Mucosa of descending colon (tissue), 3 donors: ENCODE data around the gene OR7A5. TPM values are rescaled to one million over a fixed set of nuclear protein-coding genes. Genes with fewer than 3 reads are reported as not detected.

Source experiments
- ATAC-seq: fragments of 200-7000 bp; cut with Tn5 transposase; one replicate; pipeline ENCODE4 v1.9.1; 2020; ENCODE audit warnings: mild to moderate bottlenecking, moderate library complexity
- DNase-seq, 3 donors: peaks; one replicate each; pipeline ENCODE4 v3.0.0-alpha.2; 2020
- H3K36me3 ChIP-seq: fragments of 200-600 bp; one replicate; pipeline ENCODE4 v1.8.0; 2021; ENCODE audit warnings: low read depth, mild to moderate bottlenecking
- H3K4me1 ChIP-seq: fragments of 200-600 bp; one replicate; pipeline ENCODE4 v1.8.0; 2021; ENCODE audit warnings: low read depth, mild to moderate bottlenecking
- H3K4me3 ChIP-seq: fragments of 200-600 bp; one replicate; pipeline ENCODE4 v1.8.0; 2021; ENCODE audit warnings: mild to moderate bottlenecking
- H3K9me3 ChIP-seq: fragments of 200-600 bp; one replicate; pipeline ENCODE4 v1.8.0; 2021; ENCODE audit warnings: mild to moderate bottlenecking
- CTCF ChIP-seq: fragments of 200-600 bp; IDR thresholded peaks from one replicate; pipeline ENCODE4 v1.8.0; 2022; ENCODE audit warnings: antibody characterized with exemption, mild to moderate bottlenecking
- intact Hi-C, 2 donors: fragments of 100-400 bp; cut with DNase I in 1 of 2; cut with micrococcal nuclease in 1 of 2; formaldehyde crosslinking; loops; one replicate each; pipeline versions ENCODE4 v1.11.0 to v1.11.1; 2022; cut with DNase I, micrococcal nuclease
- total RNA-seq, 3 donors: library from RNA; stranded (reverse); fragmentation: NEBNext Ultra II Directional in 2 of 3; extraction: Animal tissue kit (Norgen Biotek cat#: 25700) in 2 of 3; gene quantifications; one replicate each; pipeline versions ENCODE4 v1.2.1 to v1.2.4, GENCODE V29; 2021 to 2023
- donor health status: DM: no; HTN: no; CAD: no; lungs with moderate emphysema.
- donor health status: DM: no; HTN: no; CAD: no.
- donor health status: DM: no; HTN: yes; CAD: no.

Gene OR7A5
- total RNA-seq, 3 donors from 2014 or later = not detected

- intact Hi-C loops = no loop called here
- TF ChIP-seq CTCF = no peak
- no peaks in the 10 kb centered on the region for H3K4me1 ChIP-seq
- H3K36me3 ChIP-seq = no peaks in the 10 kb centered on the region
- H3K9me3 ChIP-seq = no peaks in the 10 kb centered on the region
- no peak overlapping the region for H3K4me3 ChIP-seq
- no peak for DNase-seq
- ATAC-seq = no peak
These were observed 16.4 kb downstream of the OR7A5 start for GRCh38 chr19:14818588-14818987.

GRCh38 chr19:14817052-14817451 is 17.9 kb downstream of the OR7A5 start:
- no peak for TF ChIP-seq CTCF

GRCh38 chr19:14814982-14815652 is 19.9 kb downstream of the OR7A5 start:
- no peak for ATAC-seq
- Histone ChIP-seq H3K36me3 (no peaks in the 10 kb centered on the region), H3K9me3 (no peaks in the 10 kb centered on the region), H3K4me3 (no peak overlapping the region), H3K4me1 (no peaks in the 10 kb centered on the region)
- no peak for TF ChIP-seq CTCF
- intact Hi-C loops = no loop called here
- no peak for DNase-seq

More at GRCh38 chr19:14817052-14817451, 17.9 kb downstream of the OR7A5 start:
- Histone ChIP-seq H3K36me3 (no peaks in the 10 kb centered on the region), H3K9me3 (no peaks in the 10 kb centered on the region), H3K4me1 (no peaks in the 10 kb centered on the region), H3K4me3 (no peak overlapping the region)
- intact Hi-C loops = no loop called here
- DNase-seq (no peak), ATAC-seq (no peak)

- H3K9me3 ChIP-seq = no peaks in the 10 kb centered on the region
- no peaks in the 10 kb centered on the region for H3K4me1 ChIP-seq
These were observed 25.5 kb downstream of the OR7A5 start for GRCh38 chr19:14809272-14810057.

GRCh38 chr19:14804765-14805164 is 30.2 kb downstream of the OR7A5 start:
- no peak for TF ChIP-seq CTCF
- intact Hi-C loops = no loop called here
- Histone ChIP-seq H3K4me3 (no peak overlapping the region), H3K36me3 (no peaks in the 10 kb centered on the region), H3K4me1 (no peaks in the 10 kb centered on the region), H3K9me3 (no peaks in the 10 kb centered on the region)
- DNase-seq = no peak
- ATAC-seq = no peak

More at GRCh38 chr19:14809272-14810057, 25.5 kb downstream of the OR7A5 start:
- no peak for DNase-seq
- no peak for TF ChIP-seq CTCF
- no peak overlapping the region for H3K4me3 ChIP-seq
- intact Hi-C loops = no loop called here
- no peak for ATAC-seq
- H3K36me3 ChIP-seq = no peaks in the 10 kb centered on the region
